Activated CD8-positive, alpha-beta T cell treated with anti-CD3 and anti-CD28 coated beads, Interleukin-2, amount 10 ng/mL, durations not matched to agents 7 days and 5 days (primary cell): ENCODE results near the gene KHDC4. TPM values are rescaled to one million over a fixed set of nuclear protein-coding genes. Genes with fewer than 3 reads are reported as not detected.

Experiments
- ATAC-seq: fragments of 150-1000 bp; cut with Tn5 transposase; one replicate; pipeline ENCODE4 v1.10.0; 2021; ENCODE audit warnings: moderate library complexity
- CTCF ChIA-PET: fragments of 350-600 bp; sonication (Branson Sonifier 250); formaldehyde crosslinking; loops from one replicate; lab custom pipeline; 2021; ENCODE audit warnings: antibody characterized with exemption; lab: Charles Lee
- POLR2A ChIA-PET: fragments of 350-600 bp; sonication (Branson Sonifier 250); formaldehyde crosslinking; loops from one replicate; lab custom pipeline; 2021; ENCODE audit warnings: antibody characterized with exemption; lab: Charles Lee
- DNase-seq: peaks from one replicate; pipeline ENCODE4 v3.0.0-alpha.2; 2020
- H3K27ac Mint-ChIP-seq: one replicate; pipeline ENCODE4 v1.8.0; 2021; ENCODE audit warnings: mild to moderate bottlenecking, mixed read lengths
- H3K27me3 Mint-ChIP-seq: one replicate; pipeline ENCODE4 v1.8.0; 2021; ENCODE audit warnings: low read depth, mixed read lengths
- H3K36me3 Mint-ChIP-seq: one replicate; pipeline ENCODE4 v1.8.0; 2021; ENCODE audit warnings: low read depth, mixed read lengths
- H3K4me1 Mint-ChIP-seq: one replicate; pipeline ENCODE4 v1.8.0; 2021; ENCODE audit warnings: low read depth, mixed read lengths
- H3K4me3 Mint-ChIP-seq: one replicate; pipeline ENCODE4 v1.8.0; 2021; ENCODE audit warnings: mild to moderate bottlenecking, mixed read lengths
- H3K9me3 Mint-ChIP-seq: one replicate; pipeline ENCODE4 v1.8.0; 2022; ENCODE audit warnings: mixed read lengths; ENCODE audit not compliant: insufficient read depth
- total RNA-seq, 2 experiments: library from RNA; stranded (reverse); gene quantifications; one replicate each; pipeline ENCODE4 v1.2.3, GENCODE V29; 2021

KHDC4 gene
- total RNA-seq, 2 experiments from 2014 or later: 64.5 to 68.9 TPM

DNA sequence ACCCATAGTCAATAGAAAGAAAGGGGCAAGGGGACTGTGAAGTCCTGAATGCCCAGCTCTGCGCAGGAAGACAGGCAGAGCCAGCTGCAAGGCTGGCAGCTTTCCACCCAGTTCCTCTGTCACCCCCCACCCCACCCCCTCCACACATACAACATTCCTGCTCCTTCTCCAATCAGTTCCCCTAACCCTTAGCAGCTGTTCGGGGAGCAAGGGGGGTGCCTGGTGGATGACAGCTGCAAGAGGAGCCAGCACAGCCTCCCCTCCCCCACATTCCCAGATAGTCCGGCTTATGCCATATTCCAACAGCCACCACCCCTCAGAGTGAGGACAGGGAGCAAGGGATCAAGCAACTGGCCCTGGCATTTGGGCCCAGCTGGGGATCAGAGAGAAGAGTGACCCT lies 34.5 kb upstream of the KHDC4 start:
- Mint-ChIP-seq H3K27ac (peak overlapping the region; percentile 96), H3K9me3 (no peaks in the 10 kb centered on the region), H3K4me3 (no peak overlapping the region), H3K4me1 (peaks cover 90% of the 10 kb centered on the region), H3K27me3 (no peaks in the 10 kb centered on the region), H3K36me3 (peaks cover 77% of the 10 kb centered on the region)
- no peak for DNase-seq
- POLR2A ChIA-PET: interaction anchor here (1.3 to 4.4 kb wide), 2 partner anchors 9 to 13 kb away, joined by 3 to 28 read pairs; partner anchors contain the start of gene ARHGEF2
- ATAC-seq: no peak
- CTCF ChIA-PET: interaction anchor here (1.1 to 5.7 kb wide), 4 partner anchors 10 to 53 kb away, joined by 3 to 33 read pairs (median 14); partner anchors contain the start of gene ARHGEF2

GRCh38 chr1:155968051-155968400 lies 33.8 kb upstream of the KHDC4 start:
- H3K4me3 Mint-ChIP-seq: peak overlapping the region; percentile 59
- peak overlapping the region; percentile 96 for H3K27ac Mint-ChIP-seq
- H3K4me1 Mint-ChIP-seq: peaks cover 84% of the 10 kb centered on the region
- ATAC-seq (no peak), DNase-seq (no peak)
- CTCF ChIA-PET: interaction anchor here (0.9 to 5.7 kb wide), 7 partner anchors 9 to 98 kb away, joined by 3 to 33 read pairs (median 9); partner anchors contain the start of gene ARHGEF2
- no peaks in the 10 kb centered on the region for H3K27me3 Mint-ChIP-seq
- peaks cover 73% of the 10 kb centered on the region for H3K36me3 Mint-ChIP-seq
- POLR2A ChIA-PET: interaction anchor here (1.2 to 4.4 kb wide), 4 partner anchors 10 to 33 kb away, joined by 4 to 28 read pairs (median 7); partner anchors contain the start of genes ARHGEF2 and KHDC4
- H3K9me3 Mint-ChIP-seq: no peaks in the 10 kb centered on the region

DNA sequence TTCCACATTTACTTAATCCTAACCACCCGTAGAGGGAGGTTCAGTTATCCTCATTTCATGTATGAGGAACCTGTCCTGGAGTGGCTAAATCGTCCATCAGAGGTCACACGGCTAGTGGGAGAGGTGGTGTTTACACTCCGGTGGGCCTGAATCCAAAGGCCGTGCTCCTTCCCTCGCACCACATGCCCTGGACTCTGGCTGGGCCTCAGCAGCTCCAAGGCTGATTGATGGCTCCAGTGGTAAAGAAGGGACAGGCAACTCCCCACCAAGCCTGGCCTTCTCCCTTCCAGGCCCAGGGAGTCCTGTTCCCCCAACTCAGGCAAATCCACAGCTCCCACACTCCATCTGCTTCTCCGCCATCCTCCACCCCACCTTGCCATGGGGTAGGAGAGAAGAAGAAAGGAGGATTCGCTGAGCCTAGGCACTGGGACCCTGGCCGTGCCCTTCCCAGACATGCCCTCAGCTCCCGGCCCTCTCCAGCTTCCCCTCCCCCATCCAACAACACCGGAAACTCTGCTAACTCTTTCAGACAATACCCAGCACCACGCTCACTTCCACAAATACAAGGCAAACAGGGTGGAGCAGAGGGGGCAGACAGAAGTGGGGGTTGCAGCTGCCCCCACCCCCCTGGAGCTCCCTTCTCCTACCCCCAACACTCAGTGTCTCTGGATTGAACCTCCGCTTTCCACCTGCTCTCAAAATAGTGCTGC lies 33.3 kb upstream of the KHDC4 start:
- CTCF ChIA-PET: interaction anchor here (0.9 to 5.7 kb wide), 9 partner anchors 10 to 162 kb away, joined by 3 to 33 read pairs (median 7); partner anchors contain the start of gene ARHGEF2
- H3K4me3 Mint-ChIP-seq: peak overlapping the region; percentile 59
- peak; percentile 43 for ATAC-seq
- H3K27ac Mint-ChIP-seq: peak overlapping the region; percentile 96
- POLR2A ChIA-PET: interaction anchor here (0.6 to 4.4 kb wide), 5 partner anchors 10 to 258 kb away, joined by 3 to 28 read pairs (median 6); partner anchors contain the start of genes ARHGEF2 and KHDC4
- no peaks in the 10 kb centered on the region for H3K27me3 Mint-ChIP-seq
- H3K9me3 Mint-ChIP-seq: no peaks in the 10 kb centered on the region
- peaks cover 84% of the 10 kb centered on the region for H3K4me1 Mint-ChIP-seq
- peak; percentile 50 for DNase-seq
- H3K36me3 Mint-ChIP-seq: peaks cover 73% of the 10 kb centered on the region

DNA sequence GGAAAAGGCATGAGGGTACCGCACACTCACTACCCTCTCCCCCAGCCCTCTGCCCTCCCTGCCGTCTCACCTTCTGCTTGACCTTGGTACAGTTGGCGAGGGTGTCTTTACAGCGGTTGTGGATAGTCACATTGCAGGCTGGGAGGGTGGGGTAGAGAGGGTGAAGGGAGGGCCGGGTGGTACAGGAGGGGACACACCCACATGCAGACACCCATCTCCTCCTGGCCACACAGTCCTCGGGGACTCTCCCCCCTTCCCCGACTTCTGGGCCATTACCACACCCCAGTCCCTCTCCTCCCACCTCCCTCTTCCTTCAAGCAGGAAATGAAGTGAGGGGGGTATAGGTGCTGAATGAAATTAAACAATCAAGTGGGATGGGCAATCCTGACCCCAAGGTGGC lies 32.5 kb upstream of the KHDC4 start:
- POLR2A ChIA-PET: interaction anchor here (1.3 to 4.4 kb wide), 3 partner anchors 11 to 32 kb away, joined by 6 to 28 read pairs (median 8); partner anchors contain the start of genes ARHGEF2 and KHDC4
- peaks cover 74% of the 10 kb centered on the region for H3K36me3 Mint-ChIP-seq
- ATAC-seq (peak; percentile 24), DNase-seq (no peak)
- H3K4me3 Mint-ChIP-seq: no peak overlapping the region
- no peaks in the 10 kb centered on the region for H3K27me3 Mint-ChIP-seq
- CTCF ChIA-PET: interaction anchor here (0.9 to 5.7 kb wide), 8 partner anchors 10 to 163 kb away, joined by 3 to 33 read pairs (median 8); no protein-coding TSS in a partner anchor
- peaks cover 84% of the 10 kb centered on the region for H3K4me1 Mint-ChIP-seq
- H3K27ac Mint-ChIP-seq: peak overlapping the region; percentile 86
- H3K9me3 Mint-ChIP-seq: no peaks in the 10 kb centered on the region

- H3K4me1 Mint-ChIP-seq: peaks cover 82% of the 10 kb centered on the region
- H3K4me3 Mint-ChIP-seq: no peak overlapping the region
- no peaks in the 10 kb centered on the region for H3K9me3 Mint-ChIP-seq
- H3K36me3 Mint-ChIP-seq: peaks cover 78% of the 10 kb centered on the region
- ChIA-PET CTCF (interaction anchor here (0.8 to 5.7 kb wide), 10 partner anchors 11 to 100 kb away, joined by 3 to 33 read pairs (median 6); no protein-coding TSS in a partner anchor), POLR2A (interaction anchor here (4.4 kb wide), 1 partner anchor 12 kb away, joined by 28 read pairs; the partner anchor contains the start of gene ARHGEF2)
- ATAC-seq: no peak
- H3K27me3 Mint-ChIP-seq: no peaks in the 10 kb centered on the region
- no peak for DNase-seq
- H3K27ac Mint-ChIP-seq: peak overlapping the region; percentile 86
Measured at GRCh38 chr1:155966135-155966534, 31.9 kb upstream of the KHDC4 start.

- ChIA-PET POLR2A (no interaction called here), CTCF (interaction anchor here (4.9 kb wide), 1 partner anchor 25 kb away, joined by 33 read pairs; no protein-coding TSS in a partner anchor)
- ATAC-seq: no peak
- H3K36me3 Mint-ChIP-seq: peaks cover 78% of the 10 kb centered on the region
- no peak for DNase-seq
- no peaks in the 10 kb centered on the region for H3K9me3 Mint-ChIP-seq
- peak overlapping the region; percentile 62 for H3K27ac Mint-ChIP-seq
- peaks cover 70% of the 10 kb centered on the region for H3K4me1 Mint-ChIP-seq
- H3K27me3 Mint-ChIP-seq: no peaks in the 10 kb centered on the region
- H3K4me3 Mint-ChIP-seq: no peak overlapping the region
Measured at GRCh38 chr1:155964193-155964592, 30.0 kb upstream of the KHDC4 start.

DNA sequence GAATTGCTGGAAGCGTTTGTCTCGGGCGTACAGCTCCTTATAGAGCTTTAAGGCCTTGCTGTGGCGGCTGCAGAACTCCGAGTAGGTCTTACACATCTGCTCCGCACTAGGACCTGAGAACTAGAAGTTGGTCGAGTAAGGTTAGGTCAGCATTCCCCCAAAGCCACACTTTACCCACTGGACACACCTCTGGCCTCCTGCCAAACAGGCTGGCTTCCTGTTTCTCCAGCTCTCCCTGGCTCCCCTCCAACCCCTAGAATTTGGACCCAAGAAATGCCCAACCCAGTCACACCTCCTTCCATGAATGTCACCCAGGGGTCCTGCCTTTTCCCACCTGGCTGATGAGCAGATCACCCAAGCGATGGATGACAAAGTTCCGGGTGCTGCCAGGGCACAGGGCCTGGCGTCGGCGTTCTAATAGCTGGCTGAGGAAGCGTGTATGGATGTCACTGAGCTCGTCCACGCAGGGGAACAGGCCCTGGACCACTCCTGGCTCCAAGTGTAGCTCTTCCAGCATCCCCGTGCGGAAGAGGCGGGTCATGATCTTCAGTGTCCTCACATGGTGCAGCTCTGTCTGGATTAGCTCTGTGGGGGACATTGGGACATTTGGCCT lies 28.5 kb upstream of the KHDC4 start:
- Mint-ChIP-seq H3K27me3 (no peaks in the 10 kb centered on the region), H3K4me1 (peaks cover 55% of the 10 kb centered on the region), H3K9me3 (no peaks in the 10 kb centered on the region), H3K4me3 (no peak overlapping the region), H3K27ac (peak overlapping the region; percentile 30), H3K36me3 (peaks cover 73% of the 10 kb centered on the region)
- ATAC-seq: no peak
- ChIA-PET CTCF (interaction anchor here (0.6 to 1.0 kb wide), 3 partner anchors 27 to 540 kb away, joined by 3 read pairs; partner anchors contain the start of gene KHDC4), POLR2A (interaction anchor here (0.8 to 1.2 kb wide), 3 partner anchors 14 to 39 kb away, joined by 3 to 5 read pairs (median 5); no protein-coding TSS in a partner anchor)
- no peak for DNase-seq

DNA sequence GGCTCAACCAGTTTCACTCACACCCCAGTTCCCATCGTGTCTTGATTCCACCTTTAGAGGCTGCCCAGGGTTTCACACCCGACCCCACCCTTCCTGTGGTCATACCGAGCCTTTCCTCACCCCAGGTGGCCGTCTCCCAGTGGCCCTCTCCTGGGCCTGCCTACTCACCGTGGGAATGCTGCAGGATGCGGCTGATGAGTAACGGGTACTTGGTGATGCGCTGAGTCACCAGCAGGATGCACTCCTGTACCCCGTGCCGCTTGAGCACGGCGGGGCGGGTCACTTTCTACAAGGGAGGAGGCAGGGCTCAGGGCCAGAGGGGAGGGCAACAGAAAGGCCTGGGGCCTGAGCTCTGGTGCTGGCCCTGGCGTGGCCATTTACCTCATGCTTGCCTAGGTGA lies 27.7 kb upstream of the KHDC4 start:
- H3K4me1 Mint-ChIP-seq: peaks cover 47% of the 10 kb centered on the region
- peak; percentile 34 for ATAC-seq
- POLR2A ChIA-PET: interaction anchor here (1.2 kb wide), 1 partner anchor 15 kb away, joined by 5 read pairs; no protein-coding TSS in a partner anchor
- no peak overlapping the region for H3K4me3 Mint-ChIP-seq
- H3K27ac Mint-ChIP-seq: peak overlapping the region; percentile 66
- H3K9me3 Mint-ChIP-seq: no peaks in the 10 kb centered on the region
- DNase-seq: no peak
- H3K36me3 Mint-ChIP-seq: peaks cover 74% of the 10 kb centered on the region
- no peaks in the 10 kb centered on the region for H3K27me3 Mint-ChIP-seq
- CTCF ChIA-PET: interaction anchor here (1.4 kb wide), 1 partner anchor 28 kb away, joined by 3 read pairs; the partner anchor contains the start of gene KHDC4

DNA sequence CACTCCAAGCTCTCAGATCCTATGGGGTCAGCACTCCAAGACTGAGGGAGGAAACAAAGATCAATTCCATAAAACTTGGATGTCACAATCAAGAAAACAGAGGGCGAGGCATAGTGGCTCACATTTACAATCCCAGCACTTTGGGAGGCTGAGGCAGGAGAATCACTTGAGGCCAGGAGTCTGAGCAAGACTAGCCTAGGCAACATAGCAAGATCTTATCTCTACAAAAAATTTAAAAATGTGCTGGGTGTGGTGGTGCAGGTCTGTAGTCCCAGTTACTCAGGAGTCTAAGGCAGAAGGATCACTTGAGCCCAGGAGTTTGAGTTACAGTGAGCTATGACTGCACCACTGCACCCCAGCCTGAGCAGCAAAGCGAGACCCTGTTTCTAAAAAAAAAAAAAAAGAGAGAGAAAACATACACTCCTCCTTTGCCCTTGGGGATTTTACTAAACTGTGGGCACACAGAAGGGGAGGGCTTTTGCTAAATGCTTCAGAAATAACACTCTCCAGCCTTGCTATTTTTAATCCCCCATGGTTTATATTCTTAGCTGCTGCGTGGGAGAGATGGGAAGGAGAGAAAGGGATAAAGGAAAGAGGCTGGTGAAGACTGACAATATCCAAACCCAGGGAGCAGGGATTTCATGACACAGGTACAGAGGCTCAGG lies 26.0 kb upstream of the KHDC4 start:
- DNase-seq (no peak), ATAC-seq (no peak)
- Mint-ChIP-seq H3K27me3 (no peaks in the 10 kb centered on the region), H3K9me3 (no peaks in the 10 kb centered on the region), H3K27ac (peak overlapping the region; percentile 10), H3K4me1 (peaks cover 31% of the 10 kb centered on the region), H3K36me3 (peaks cover 67% of the 10 kb centered on the region), H3K4me3 (no peak overlapping the region)
- ChIA-PET POLR2A (interaction anchor here (0.7 kb wide), 1 partner anchor 16 kb away, joined by 3 read pairs; no protein-coding TSS in a partner anchor), CTCF (interaction anchor here (0.9 to 1.4 kb wide), 2 partner anchors 16 to 29 kb away, joined by 3 to 5 read pairs; no protein-coding TSS in a partner anchor)

DNA sequence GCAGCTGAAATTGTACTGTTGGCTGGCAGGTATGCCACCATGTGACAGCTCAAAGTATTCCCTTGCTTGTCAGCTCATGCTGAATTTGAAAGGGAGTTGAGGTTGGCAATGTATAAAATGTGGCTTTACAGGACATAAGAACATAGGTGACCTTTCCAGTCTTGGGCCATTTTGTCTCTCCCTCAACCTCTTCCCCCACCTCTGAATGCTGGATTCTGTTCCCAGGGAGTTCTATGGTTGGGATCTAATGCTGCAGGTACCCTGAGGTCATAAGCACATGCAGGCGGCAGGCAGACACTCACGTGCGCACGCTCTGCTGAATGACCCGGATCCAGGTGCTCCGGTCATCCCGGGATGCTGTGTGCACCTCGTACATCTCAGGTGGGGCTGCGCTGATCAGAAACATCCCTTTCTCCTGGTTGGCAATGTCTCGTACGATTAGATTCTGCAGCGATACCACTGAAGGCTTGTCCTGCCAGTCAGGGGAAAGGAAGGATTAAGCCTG lies 23.2 kb upstream of the KHDC4 start:
- Mint-ChIP-seq H3K4me3 (no peak overlapping the region), H3K36me3 (peaks cover 72% of the 10 kb centered on the region), H3K4me1 (peaks cover 18% of the 10 kb centered on the region), H3K27ac (no peak overlapping the region), H3K9me3 (no peaks in the 10 kb centered on the region), H3K27me3 (no peaks in the 10 kb centered on the region)
- ATAC-seq (no peak), DNase-seq (no peak)
- ChIA-PET POLR2A (interaction anchor here (1.2 kb wide), 1 partner anchor 10 kb away, joined by 4 read pairs; no protein-coding TSS in a partner anchor), CTCF (interaction anchor here (0.8 to 4.3 kb wide), 5 partner anchors 19 to 63 kb away, joined by 3 to 25 read pairs (median 4); partner anchors contain the start of genes ARHGEF2 and KHDC4)
